SH-SY5Y (cell line): ENCODE data around the gene ACMSD.

Experiments used
- GATA2 ChIP-seq: IDR thresholded peaks from 2 replicates; pipeline ENCODE4 v1.6.1; 2011; ENCODE audit warnings: mild to moderate bottlenecking, low read depth, low read length
- GATA3 ChIP-seq: IDR thresholded peaks from 2 replicates; pipeline ENCODE4 v1.6.1; 2011; ENCODE audit warnings: low read depth, mild to moderate bottlenecking, low read length, moderate library complexity

ACMSD gene

DNA sequence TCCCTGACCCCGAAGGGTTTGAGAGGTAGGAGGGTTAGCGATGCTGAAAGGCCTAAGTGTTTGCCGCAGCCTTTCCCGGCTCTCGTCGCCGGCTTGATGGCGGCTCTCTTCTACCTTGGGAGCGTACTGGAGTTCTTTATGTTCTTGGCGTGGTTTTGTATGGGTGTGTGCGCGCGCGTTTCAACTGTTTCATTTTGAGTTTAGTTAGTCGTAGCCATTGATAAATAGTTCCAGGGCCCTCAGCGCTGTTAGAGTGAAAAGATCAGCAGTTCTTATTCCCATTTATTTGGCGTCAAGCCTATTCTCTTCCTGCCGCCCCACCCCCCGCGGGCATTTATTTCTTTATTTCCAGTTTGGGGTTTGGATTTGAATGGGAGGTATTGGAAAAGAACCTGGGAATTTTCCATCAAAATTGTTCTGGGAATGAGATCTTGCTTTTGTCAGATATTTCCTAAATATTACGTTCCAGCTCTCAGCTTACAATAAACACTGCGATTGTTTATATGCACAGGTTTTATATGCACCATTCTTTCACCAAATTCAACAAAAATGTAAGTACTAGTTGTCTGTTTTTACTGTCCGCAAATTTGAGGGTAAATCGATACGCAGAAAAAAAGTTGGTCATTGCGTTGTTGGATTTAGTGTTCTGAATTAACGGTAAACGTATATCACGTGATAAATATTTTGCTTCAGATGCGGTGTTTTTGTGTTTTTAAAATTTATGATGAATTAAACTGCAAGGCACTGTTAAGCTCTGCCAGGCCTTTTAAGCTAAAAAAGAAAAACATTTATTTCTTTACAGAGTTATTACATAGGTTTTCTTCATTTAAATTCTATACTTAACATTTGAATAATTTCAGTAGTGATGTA lies 81.2 kb downstream of the ACMSD start:
- no peak for TF ChIP-seq GATA2
- no peak for TF ChIP-seq GATA3

DNA sequence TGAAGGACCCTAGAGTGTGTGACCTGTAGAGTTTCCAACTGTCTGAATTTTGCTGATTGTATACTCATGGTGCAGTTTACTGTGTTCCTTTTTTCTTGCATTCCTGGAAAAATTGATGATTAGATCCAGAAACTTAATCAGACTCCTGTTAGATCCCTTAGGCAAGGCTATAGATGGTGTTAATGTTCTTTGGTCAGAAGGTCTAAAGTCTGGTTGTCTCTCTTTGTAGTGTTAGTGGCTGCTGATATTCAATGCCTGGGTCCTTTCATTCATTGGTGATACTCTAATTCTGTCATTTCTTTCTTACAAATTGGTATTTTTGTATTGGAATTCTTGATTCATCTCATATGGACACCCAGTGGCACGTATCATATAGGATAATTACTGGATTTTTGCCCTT lies 86.5 kb downstream of the ACMSD start:
- TF ChIP-seq GATA3 (no peak), GATA2 (no peak)

DNA sequence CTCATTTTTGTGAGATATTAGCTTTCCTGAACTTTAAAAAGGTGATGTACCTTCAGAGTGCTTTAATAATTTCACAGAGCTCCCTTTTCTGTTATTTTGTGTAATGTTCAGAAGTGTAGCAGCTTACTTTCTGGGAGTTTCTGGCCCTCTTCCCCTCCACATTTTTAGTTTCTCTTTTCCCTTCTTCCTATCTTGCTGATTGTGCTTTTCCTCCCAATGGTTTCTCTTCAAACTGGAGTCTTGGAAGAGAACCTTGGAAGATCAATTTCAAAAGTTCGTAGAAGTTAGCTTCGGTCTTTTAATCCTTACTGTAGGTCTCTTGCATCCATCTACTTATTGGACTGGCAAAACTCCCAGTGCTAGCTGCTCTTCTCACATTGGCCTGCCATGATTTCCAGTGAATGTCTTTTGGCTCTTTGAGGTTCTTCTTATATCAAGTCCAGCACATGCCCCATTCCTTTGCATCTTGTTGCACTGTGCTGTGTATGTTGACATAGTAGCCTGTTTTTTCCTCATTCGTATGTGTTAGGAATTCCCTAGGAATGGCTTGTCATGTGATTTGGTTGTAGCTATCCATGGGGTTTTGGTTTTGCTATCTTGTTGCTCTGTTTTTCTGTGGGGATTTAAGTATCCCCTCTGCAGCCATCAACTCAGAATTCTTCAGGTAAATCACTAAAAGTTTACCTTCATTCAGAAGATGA lies 88.0 kb downstream of the ACMSD start:
- TF ChIP-seq GATA3: no peak
- TF ChIP-seq GATA2: no peak

DNA sequence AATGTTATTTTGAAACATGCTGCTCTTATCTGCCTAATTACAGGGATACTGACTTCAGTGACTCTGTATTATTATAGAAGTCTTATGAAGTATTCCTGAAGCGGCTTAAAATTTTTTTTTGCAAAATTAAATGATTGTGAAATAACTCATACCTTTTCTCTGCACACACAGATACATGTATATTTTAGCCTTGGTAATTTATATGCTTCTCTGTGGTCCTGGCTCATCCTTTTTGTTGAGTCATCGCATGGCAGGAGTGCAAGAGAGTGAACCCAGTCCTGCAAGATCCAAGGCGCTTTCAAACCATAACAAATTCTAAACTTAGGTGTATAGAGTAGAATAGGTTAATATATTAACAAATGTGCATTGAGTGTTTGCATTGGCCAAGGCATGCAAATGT lies 88.8 kb downstream of the ACMSD start:
- TF ChIP-seq GATA3 (no peak), GATA2 (no peak)

DNA sequence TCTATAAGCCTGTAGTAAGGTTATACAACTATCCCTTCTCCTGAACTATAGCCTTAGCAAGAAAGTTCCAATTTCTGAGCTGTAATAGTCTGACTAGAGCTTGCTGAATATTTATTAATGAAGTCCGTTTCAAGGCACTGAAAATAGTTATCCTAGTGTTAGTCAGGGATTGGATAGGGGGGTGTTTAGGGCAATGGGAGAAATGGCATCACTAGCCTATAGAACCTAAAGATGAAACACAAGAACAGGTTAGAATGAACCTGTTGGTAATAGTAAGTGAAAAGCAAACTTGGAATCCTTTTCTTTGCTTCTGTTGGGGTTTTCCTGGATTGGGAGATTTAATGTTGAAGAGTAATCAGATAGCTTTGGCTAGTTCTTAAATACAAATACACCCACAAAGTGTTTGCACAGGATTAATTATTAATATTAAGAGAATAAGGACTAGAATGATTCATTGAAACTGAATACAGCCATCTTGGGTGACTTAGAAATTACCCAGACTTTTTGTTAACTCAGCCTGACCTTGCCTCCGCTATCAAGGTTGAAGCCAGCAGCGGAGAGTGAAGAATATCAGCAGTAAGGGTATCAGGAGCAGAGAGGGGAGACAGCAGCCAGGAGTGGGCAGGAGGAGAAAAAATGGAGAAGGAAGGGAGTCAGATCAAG lies 94.6 kb downstream of the ACMSD start:
- TF ChIP-seq GATA3 (no peak), GATA2 (no peak)

DNA sequence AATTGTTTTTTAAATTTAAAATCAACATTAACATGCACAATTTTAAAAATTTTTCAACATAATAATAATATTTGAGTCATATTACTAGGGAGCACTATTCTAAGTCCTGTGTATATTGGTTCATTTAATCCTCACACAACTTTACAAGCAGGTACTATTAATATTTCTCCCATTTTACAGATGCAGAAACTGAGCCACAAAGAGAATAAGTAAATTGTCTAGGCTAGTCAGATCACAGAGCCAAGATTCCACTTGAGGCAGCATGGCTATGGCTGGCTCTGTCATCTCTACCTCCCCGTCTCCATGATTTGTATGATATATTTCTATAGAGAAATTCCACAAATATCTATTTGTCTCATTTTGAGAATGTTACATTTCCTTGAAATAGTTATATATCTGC lies 95.3 kb downstream of the ACMSD start:
- TF ChIP-seq GATA2: no peak
- TF ChIP-seq GATA3: no peak

DNA sequence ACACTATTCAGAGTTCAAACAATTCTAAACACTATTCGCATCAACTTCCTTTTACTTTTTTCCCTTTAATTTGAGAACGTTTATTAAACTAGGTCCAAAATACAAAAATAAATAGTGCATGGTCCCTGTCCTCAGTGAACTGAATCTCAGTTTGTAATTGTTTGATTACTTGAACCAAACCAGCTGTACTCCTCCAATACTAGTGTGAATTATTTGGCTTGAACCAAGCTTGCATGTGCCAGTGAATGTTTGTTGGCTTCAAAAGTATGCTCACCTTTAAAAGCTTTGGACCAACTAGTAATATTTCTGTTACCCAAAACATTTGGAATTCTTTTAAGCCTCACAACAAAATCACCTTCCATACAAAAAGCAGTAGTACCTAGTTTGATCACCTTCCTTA lies 95.7 kb downstream of the ACMSD start:
- TF ChIP-seq GATA2: no peak
- no peak for TF ChIP-seq GATA3

DNA sequence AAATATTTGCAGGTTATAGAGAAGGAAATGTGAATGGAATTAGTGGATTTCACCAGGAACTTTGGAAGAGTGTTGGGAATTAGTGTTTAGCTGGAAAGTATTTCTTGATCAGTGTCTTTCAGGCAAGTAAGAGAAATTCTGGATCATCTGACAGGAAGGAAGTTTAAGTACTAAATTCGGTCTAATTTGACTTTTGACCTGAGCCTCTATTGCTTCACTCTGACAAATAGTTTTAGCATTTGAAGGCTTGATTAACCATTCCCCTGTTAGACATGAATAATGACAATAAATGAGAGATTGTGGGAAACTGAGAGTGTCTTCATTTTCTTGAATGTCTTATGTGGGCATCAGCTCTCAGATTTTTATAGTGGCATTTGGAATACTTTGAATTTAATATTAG lies 96.2 kb downstream of the ACMSD start:
- no peak for TF ChIP-seq GATA2
- TF ChIP-seq GATA3: no peak

DNA sequence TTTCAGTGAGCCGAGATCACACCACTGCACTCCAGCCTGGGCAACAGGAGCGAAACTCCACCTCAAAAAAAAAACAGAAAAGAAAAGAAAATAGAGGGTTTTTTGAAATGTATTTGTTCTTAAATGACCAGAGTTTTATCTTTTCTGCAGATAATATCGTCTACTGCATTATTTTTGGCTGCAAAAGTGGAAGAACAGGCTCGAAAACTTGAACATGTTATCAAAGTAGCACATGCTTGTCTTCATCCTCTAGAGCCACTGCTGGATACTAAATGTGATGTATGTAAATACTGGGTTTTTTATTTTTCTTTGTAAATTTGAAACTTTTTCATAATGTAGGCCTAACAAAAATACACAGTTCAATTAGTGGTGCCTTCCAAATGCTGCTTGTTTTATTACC lies 98.3 kb downstream of the ACMSD start:
- TF ChIP-seq GATA2 (no peak), GATA3 (no peak)

DNA sequence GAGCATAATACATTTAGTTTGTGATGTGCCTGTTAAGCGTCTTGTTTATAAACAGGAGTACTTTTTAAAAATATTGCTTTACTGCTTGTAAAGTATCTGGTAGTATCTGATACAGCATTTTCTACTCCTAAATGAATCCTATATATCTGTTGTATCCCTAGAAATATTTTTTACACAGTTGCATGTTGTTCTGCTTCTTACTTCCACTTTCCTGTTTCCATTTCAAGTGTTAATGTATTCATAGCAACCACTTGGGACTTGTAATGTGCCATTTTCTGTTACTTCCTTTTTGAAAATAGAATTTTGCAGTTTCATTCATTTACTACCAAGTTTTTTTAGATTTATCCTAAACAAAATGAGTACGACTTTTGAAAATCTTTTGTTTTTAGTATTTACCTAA lies 105.1 kb downstream of the ACMSD start:
- TF ChIP-seq GATA2: no peak

DNA sequence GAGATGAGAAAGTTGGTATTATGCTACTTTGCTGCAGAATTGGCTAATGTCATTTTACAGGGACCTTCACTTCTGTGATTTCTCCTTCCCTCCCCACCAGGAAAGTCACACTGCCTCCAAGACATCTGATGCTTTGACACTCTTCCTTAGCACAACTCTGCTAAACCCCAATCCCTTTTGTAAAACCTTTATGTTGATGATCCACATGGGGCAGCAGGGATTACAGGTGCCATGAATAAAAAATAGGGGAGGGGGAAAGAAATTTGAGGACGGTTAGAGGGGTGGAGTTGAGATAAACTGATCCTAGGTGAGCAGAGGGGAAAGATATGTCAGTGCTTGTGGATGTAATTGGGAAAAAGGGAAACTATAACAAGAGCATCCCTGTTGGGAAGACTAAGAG lies 106.6 kb downstream of the ACMSD start:
- TF ChIP-seq GATA2 (no peak), GATA3 (no peak)

DNA sequence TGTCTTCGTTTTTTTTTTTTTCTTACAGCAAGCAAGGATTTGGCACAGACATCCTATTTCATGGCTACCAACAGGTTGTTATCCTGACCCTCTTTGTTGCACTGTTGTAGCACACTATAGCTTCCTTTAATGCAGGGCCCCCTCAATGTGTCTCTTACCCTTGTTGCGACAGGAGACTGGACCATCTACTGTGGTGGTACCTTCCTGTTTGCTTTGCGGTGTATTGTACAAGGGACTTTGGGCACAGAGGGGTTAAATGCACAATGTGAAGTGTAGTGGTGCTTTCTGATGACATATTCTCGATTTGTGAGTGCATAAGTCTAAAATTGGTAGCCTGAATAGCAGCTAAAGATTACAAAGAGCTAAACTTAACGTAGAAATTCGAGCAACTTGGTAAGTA lies 107.7 kb downstream of the ACMSD start:
- TF ChIP-seq GATA3 (no peak), GATA2 (no peak)

DNA sequence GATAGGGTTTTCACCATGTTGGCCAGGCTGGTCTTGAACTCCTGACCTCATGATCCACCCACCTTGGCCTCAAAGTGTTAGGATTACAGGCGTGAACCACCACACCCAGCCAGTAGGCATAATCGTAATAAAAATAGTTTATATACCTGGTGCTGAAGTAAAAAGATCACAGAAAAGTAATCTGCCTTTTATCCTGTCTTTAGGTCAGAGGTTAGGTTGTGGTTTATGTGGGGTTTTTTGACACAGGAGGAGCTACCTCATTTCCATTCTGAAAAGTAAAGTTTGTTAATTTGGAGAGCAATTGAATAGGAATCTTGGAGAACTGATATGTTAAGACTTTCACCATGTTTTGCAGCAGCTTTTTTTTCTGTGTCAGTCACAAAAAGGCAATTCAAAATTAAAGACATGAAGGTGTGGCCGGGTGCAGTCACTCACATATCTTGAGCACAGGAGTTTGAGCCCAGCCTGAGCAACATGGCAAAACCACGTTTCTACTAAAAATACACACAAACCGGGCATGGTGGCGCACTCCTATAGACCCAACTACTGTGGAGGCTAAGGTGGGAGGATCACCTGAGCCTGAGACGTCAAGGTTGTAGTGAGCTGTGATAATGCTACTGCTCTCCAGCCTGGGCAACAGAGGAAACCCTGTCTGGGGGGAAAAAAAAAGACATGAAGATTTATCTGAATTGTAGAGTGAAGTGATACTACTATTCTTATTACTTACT lies 111.7 kb downstream of the ACMSD start:
- no peak for TF ChIP-seq GATA3
- TF ChIP-seq GATA2: no peak

DNA sequence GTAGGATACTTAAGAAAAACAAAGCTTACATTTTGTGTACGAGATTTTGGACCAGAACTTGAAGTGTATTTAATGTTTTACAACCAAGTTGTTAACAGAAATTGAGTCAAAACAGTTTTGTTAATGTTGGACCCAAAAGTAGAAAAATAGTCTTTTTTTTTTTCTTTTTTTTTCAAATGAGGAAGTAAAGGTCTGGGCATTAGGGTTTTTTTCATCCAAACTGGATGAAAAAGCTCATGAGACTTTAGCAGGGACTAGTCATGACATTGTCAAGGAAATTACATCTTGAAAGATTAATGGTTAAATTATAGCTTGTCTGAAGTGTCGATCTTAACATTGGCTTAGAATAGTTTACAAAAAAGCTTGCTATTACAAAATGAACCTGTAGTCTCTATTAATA lies 112.5 kb downstream of the ACMSD start:
- no peak for TF ChIP-seq GATA2
